Umbilical cord (tissue), 2 donors: ENCODE measurements around the gene CREBL2. TPM values are rescaled to one million over a fixed set of nuclear protein-coding genes. Genes with fewer than 3 reads are reported as not detected.

Source experiments
- DNase-seq: peaks from one replicate; pipeline ENCODE4 v3.0.0-alpha.2; 2015; ENCODE audit warnings: low spot score
- total RNA-seq: library from RNA; depleted of rRNA; stranded (reverse); fragments of >200 nt; gene quantifications from one replicate; pipeline ENCODE4 v1.2.3, GENCODE V29; 2014; ENCODE audit warnings: low replicate concordance; ENCODE audit not compliant: insufficient read depth

The CREBL2 gene
- total RNA-seq, 1 donor from 2014 or later = 19.3 TPM

GRCh38 chr12:12671850-12672660 is 60.4 kb downstream of the CREBL2 start:
- no peak for DNase-seq

DNA sequence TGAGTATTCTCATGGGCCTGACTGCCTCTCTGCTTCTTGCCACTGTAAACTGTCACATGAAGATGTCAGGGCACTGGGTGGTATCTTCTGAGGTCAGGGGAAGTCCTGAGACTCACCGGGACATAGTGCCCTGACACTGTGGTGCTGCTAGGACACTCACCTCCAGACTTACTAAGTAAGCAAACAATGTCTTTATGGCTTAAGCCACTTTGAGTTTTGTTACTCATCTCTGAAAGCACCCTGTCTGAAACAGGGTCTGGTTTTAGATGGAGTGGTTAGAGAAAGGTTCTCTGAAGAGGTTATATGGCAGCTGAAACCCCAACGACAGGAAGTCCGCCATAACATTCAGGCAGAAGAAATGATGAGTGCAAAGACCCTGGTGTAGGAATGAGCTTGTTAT is 61.6 kb downstream of the CREBL2 start:
- no peak for DNase-seq

DNA sequence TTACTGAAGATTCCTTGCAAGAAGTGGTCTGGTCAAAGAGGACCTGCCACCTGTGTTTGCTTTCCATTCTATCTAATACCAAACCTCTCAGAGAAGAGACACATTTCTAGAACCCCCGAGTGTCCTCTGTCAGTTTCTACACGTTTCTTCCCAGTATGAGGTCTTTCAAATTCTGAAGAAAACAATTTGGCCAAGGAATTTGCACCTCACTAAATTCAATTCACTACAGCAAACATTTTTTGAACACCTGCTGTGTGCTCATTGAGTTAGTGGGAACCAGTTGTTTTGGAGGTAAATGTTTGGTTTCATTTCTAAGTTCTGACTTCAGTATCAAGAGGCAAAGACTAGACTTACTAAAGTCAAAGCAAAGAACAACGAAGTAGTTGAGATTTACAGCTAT is 64.9 kb downstream of the CREBL2 start:
- DNase-seq = no peak

GRCh38 chr12:12681061-12681765 is 69.5 kb downstream of the CREBL2 start:
- no peak for DNase-seq

DNA sequence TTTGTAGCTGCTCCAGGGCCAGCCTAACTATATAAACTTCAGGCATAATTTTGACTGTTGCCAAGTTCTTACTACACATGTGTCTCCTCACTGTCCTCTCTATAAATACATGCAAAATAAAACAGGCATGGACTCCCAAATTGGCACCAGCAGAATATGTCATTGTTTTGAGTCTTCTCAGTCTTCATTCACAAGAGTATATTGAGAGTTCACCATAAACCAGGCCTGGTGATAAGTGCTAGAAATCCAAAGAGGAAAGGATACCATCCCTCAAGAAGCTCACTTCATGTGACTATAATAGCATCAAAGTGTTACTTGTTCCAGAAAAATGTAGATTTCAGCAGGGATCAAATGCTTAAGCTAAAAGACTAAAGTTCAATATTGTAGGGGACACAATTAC is 70.6 kb downstream of the CREBL2 start:
- no peak for DNase-seq

DNA sequence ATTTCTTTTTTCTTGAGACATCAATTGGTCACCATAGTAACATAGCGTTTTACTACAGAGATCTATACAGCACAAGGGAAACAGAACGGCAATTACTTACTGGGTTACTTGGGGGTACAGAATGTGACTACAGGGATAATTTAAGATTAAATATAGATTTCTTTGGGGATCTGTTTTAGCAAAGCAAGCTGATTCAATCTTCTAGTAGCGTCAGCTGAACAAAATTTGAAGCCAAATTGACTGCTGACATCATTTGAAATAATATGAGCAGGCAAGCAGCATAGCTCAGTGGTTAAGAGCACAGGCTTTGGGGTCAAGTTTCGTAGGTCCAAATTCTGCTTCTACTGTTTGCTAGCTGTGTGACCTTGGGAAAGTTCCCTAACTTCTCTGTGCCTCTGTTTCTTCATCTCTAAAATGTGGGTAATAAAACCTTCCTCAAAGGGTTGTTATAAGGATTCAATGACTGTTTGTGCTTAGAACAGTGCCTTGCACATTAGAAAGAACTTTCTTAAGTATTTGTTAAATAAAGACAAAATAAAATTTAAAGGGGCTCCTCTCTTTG is 71.5 kb downstream of the CREBL2 start:
- DNase-seq = no peak

DNA sequence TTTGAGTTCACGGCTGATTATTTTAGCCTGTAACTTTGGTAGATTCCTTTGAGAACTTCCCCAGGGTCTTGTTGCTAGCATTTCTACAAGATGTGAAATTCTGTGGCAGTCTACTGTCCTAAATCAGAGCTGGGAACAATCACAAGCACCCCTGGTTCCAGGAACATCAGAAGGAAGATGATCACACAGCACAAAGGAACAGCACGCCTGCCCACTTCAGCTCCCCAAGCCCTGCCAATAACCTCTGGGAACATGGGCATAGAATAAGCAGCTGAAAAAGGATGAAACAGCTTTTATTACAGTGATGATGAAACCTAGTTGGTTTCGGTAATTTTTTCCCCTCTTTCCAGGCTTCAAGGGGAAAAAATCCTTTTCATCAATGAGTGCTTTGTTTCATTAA is 72.0 kb downstream of the CREBL2 start:
- DNase-seq = no peak

DNA sequence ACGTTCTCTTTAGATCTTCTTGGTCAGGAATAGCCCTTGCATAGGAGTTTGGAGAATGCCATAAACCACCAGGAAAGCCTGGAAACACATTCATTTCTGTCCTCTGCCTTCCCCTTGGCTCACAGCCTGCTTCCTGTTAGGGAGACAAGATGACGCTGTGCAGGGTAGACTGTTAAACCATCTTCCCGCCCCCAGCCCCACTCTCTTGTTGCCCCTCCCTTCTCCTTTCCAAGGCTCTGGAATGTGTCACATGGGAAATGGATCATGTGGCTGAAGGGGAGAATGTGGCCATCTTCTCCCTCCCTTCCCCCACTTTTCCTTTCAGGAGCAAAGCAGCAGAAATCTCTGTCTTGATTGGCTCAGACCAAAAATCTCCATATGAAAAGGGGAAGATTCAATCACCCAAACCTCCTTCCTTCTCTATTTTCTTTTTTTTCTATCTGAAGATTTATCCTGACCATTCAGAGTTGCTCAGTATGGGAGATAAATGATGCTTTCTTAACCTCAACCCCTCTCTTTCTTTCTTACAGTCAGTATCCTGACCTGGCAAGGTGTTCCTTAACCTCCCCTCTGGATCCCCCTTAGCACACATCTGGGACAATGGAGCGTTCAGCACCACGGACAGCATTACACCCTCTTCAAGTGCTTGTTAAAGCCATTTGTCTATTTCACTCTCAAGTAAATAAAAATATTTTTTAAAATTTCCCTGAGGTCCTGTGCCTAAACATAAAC is 72.9 kb downstream of the CREBL2 start:
- peak; percentile 61 for DNase-seq

- DNase-seq = no peak
Observed at GRCh38 chr12:12685305-12685704, 73.6 kb downstream of the CREBL2 start.

GRCh38 chr12:12686472-12686871 is 74.8 kb downstream of the CREBL2 start:
- DNase-seq = no peak

GRCh38 chr12:12686925-12687324 is 75.2 kb downstream of the CREBL2 start:
- no peak for DNase-seq

DNA sequence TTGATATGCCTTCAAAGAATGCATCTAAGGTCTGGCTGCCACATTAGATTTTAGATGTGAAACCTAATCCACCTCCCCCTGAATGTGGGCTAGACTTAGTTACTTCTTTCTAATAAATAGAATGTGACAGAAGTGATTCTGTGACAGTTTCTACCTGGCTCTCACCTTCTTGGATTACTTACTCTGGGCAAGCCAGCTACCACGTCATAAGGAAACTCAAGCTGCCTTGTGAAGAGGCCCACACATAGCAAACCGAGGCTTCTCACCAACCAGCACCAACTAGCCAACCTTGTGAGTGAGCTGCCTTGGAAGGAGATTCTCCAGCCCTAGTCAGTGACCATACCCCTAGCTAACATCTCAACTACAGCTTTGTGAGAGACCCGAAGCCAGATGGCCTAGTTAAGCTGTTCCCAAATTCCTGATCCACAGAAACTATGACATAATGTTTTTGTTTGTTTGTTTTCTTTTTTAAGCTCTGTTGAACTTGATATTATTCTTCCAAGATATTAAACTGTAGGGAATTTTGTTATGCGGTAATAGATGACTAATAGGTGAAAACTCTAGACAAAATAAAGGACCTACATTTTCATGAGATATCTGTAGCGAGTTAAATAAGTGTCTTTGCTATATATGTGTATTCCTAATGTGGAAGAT is 78.1 kb downstream of the CREBL2 start:
- no peak for DNase-seq

DNA sequence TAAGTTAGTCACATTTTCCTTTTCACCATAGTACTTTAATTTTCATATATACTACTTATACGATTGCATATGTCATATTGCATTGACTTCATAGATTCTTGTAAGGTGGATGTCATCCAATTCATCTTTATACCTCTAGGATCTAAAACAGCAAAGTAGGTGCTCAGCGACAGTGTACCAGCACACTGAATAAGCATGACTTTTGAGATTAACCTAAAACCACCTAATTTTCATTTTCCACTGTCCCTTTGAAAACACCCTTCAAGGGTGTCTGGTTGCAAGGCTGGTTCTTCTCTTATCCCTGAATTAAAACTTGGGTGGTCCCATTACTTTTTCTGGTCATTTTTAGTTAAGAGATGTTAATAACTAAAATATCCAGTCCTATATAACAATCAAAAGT is 79.9 kb downstream of the CREBL2 start:
- no peak for DNase-seq

- no peak for DNase-seq
Observed at GRCh38 chr12:12693111-12693671, 81.5 kb downstream of the CREBL2 start.

Other genes starting within 250 kb of the CREBL2 start
- 13.2 TPM for gene DUSP16, start 49.0 kb upstream of the CREBL2 start, total RNA-seq
- 1.4 TPM for gene GPR19, start 84.3 kb downstream of the CREBL2 start, total RNA-seq
- gene CDKN1B, start 105.5 kb downstream of the CREBL2 start, total RNA-seq = 67.7 TPM
- 14.0 TPM for gene APOLD1, start 173.8 kb downstream of the CREBL2 start, total RNA-seq
- gene DDX47, start 201.5 kb downstream of the CREBL2 start, total RNA-seq = 54.9 TPM